ENCODE measurements around the gene PIGL.

GRCh38 chr17:16232391-16232790, 15.4 kb downstream of the PIGL start:
- TF ChIP-seq EZH2 (IDR thresholded peaks at IDR 0.05; ENCODE audit: borderline replicate concordance, low read depth, low read length, severe bottlenecking) (no peak), CTCF (IDR thresholded peaks at IDR 0.05; ENCODE audit: extremely low read depth in 1 of 2, insufficient read depth in 1 of 2, low read depth in 1 of 2, low read length in 2 of 2) (no peak), POLR2AphosphoS5 (IDR thresholded peaks at IDR 0.05; ENCODE audit: insufficient read depth, low read depth, low read length) (no peak)

Data from endothelial cell of umbilical vein (primary cell).